ENCODE results near the gene GNG10.
"Not testable (repeated sequence)": the region's sequence is repeated elsewhere in the genome, so short reads cannot be mapped to it uniquely, and the experiment has no call there.

The GNG10 gene

DNA sequence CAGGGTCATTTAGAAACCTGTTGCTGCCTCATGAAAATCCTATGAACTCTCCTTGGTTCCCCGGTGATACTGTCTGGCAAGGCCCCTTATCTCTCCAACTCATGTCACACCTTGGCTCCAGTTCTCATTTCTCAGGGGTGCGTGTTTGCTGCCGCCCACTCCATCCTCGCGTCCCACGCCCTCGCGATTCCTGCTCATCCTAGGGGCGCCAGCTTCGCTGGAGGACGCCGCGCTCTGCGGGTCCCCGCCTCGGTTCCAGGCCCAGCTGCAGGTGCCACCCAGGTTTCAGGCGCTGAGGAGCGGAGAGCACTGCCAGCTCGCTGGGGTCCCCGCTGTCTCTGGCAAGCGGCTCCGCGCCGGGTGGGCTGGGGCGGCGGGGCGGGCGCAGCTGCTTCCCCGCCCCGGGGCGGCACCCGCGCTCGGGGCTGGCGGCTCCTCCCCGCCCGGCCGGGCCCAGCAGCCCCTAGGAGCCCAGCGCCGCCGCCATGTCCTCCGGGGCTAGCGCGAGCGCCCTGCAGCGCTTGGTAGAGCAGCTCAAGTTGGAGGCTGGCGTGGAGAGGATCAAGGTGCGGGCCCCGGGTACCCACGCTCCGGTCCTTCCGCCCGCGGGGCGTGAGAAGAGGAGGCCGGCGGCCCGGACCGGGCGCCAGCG, at the start of gene GNG10:
TSS of gene GNG10 (plus strand) at position 456 of the 652 bp plus-strand sequence. CDS start at position 486, 30 bp downstream.
- DNase-seq: peak; percentile 62

DNA sequence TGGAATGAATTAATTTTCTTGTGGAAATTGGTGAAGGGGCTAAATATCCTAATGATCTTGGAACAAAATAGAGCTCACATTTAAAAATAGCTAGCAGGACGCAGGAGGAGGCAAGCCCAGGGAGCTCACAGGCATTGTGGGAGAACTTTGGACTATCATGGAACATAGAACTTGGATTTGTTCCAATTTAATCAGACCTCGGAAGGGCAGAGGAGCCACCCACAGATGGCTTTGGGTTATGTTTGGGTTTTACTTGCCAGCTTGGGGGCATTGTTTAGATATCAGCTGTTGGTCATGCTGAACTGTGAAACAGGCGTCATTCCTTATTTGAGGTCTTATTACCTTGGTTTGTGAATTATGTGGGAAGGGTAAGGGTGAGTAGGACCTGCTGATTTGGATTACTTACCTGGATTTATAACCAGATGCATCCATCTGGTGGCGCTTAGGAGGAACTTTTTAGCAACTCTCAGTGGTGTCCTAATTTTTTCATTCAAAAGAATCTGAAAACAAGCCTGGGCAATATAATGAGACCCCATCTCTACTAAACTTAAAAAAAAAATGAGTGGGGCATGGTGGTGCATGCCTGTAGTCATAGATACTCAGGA, 47.9 kb upstream of the GNG10 start:
- no peak for DNase-seq

DNA sequence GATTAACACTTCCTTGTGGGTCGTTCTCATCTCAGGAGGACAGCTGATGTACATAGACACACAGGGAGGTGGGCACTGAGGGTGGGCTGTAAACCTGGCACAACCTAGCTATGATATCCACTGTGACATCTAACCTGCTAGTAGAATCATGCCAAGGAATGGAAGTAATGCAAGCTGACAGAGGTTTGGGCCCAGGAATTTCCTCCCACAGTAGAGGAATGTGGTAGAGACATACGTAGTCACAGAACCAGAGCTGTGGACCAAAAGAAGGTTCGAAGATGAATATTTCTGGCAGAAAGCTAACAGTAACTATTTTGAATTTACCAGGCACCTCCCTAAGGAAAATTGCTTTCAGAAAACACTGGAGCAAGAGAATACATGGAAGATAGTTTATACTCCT, 45.5 kb upstream of the GNG10 start:
- DNase-seq: no peak

DNA sequence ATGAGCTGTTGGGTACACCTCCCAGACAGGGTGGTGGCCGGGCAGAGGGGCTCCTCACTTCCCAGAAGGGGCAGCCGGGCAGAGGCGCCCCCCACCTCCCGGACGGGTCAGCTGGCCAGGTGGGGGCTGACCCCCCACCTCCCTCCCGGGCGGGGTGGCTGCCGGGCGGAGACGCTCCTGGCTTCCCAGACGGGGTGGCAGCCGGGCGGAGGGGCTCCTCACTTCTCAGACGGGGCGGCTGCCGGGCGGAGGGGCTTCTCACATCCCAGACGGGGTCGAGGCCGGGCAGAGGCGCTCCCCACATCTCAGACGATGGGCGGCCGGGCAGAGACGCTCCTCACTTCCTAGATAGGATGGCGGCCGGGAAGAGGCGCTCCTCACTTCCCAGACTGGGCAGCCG, 44.1 kb upstream of the GNG10 start:
- not testable (repeated sequence) for DNase-seq

DNA sequence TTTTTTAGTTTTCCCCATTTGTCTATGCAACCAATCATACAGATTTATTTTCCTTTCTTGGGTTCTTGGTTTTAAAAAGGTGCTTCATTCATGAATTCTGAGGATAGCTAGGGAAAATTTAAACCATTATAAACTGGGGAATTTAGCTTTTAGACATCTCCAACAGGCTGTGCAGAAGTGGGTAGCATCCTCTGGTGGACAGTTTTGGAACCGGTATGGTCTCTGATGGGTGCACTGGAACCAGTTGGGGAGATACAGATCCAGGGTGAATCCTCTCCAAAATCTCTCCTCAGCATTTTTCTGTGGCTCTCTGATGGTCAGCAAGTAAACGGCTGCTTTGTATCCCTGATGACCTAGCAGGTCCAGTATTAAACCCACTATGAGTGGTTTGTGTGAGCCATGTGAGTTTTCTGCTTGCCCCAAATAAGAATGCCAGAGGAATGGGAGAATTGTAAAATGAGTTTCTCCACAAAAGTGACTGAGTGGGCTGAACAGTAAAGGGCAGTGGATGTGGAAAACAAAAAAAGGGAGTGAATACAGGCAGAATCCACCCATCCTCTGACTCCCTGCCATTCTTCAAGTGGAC, 39.4 kb upstream of the GNG10 start:
- DNase-seq: no peak

DNA sequence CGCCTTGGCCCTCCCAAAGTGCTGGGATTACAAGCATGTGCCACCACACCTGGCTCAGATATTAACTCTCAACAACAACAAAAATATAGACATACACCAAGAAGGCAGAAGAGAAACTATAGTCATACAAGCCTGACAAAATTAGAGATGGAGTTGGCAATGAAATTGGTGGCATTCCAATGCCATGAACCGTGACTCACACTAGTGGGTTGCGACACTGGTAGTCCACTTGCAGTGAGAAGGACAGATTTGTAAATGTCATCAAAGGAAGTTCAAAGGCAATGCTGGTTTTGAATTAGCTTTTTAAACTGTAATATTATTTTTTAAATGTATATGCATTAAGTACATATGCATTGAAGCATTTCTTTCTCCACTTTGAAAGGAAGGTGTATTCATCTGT, 38.8 kb upstream of the GNG10 start:
- DNase-seq: no peak

DNA sequence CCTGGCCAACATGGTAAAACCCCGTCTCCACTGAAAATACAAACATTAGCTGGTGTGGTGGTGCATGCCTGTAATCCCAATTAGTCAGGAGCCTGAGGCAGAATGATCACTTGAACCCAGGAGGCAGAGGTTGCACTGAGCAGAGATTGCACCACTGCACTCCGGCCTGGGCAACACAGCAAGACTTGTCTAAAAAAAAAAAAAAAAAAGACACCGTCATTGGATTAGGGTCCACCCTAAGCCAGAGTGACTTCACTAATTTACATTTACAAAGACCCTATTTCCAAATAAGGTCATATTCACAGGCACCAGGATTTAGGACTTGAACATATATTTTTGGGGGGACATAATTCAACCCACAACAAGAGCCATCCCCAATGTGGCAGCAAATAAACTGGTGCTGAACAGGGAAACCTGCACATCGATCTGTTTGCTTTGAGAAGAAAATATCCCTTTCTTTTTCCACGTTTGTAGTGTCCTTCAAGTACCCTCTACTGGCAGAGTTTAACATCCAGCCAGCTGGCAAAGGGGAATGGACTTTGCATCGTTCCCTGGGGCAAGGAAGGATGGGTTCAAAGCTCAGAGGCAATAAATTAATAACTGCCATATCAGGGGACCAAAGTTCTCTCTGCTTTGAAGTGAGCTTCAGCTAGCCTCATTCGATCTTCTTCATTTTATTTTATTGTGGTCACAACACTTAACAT, 34.0 kb upstream of the GNG10 start:
- no peak for DNase-seq

DNA sequence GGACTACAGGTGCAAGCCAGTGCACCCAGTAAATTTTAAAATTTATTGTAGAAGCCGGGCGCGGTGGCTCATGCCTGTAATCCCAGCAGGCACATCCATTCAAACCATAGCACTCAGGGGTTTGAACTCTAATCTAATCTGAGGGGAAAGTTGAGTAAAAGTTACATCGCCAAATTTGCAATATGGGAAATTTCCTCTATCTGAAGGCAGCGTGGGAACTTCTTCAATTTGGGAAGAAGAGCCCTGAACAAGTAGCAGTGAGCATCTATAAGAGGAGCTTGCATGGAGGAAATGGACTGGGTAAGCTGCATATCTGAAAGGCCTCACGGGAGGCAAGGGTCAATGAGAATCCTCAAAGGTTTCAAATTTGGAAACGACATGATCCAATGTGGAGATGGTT, 33.0 kb upstream of the GNG10 start:
- DNase-seq: no peak

DNA sequence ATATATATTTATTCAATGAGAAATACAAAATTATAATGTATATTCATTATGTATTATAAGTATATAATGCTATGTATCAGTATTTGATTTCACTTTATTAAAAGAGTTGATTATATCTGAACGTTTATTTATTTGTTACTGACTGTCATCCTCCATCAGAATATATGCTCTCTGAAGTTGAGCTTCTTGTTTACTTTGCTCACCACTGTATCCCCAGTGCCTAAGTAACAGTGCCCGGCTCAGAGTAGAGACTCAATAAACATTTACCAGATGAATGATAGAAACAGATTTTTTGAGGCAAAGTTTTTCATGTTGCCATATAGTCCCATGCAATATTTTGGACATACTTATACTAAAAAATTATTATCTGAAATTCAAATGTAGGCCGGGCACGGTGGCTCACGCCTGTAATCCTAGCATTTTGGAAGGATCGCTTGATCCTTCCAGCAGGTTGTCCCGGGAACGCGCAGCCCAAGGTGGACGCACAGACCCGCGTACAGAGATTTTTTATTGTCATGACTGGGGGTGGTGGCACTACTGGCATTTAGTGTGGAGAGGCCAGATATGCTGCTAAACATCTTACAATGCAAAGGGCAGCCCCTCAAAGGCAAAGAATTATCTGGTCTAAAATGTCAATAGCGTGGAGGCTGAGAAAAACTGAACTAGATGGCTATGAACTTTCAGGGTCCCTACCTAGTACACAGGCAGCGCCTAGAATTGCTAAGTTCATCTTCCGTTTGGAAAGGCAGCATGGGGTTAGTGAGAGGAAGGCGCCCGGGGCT, 31.0 kb upstream of the GNG10 start:
- no peak for DNase-seq

DNA sequence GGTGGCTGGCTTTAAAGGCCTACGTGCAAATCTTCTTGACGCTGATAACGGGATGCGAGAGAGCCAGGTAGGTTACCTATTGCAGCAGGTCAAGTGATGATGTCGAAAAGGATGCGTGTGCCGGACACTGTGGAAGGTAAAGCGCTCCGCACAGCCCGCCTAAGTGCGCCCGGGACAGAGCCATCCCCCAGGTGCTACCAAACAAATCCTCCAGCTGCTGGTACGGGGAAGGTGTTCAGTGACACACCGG, 30.5 kb upstream of the GNG10 start:
- DNase-seq: no peak

DNA sequence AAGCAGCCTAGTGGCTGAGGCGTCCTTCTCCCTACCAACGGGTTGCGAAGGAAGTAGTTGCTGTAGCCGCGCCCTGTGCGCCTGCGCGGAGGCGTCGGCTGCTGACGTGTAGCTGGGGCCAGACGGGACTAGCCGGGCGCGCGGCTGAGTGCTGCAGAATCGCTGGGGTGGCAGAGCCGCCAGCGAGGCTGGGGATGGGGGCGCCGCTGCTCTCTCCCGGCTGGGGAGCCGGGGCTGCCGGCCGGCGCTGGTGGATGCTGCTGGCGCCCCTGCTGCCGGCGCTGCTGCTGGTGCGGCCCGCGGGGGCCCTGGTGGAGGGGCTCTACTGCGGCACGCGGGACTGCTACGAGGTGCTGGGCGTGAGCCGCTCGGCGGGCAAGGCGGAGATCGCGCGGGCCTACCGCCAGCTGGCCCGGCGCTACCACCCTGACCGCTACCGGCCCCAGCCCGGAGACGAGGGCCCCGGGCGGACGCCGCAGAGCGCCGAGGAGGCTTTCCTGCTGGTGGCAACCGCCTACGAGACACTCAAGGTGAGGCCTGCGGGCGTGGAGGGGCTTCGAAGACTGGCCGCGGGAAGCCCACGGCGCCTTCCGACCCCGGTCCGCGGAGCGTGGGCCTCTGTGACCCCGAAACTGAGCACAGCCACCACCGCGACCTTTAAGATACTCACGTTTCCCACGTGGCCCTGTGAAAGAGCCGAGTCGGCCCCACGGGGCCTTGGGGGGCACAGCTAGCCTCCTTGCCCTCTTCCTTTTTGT, 30.0 kb upstream of the GNG10 start, which contains the start of gene DNAJC25:
TSS of gene DNAJC25 (plus strand) at position 121 of the 758 bp plus-strand sequence. CDS start at position 195, 74 bp downstream.
- peak; percentile 95 for DNase-seq

DNA sequence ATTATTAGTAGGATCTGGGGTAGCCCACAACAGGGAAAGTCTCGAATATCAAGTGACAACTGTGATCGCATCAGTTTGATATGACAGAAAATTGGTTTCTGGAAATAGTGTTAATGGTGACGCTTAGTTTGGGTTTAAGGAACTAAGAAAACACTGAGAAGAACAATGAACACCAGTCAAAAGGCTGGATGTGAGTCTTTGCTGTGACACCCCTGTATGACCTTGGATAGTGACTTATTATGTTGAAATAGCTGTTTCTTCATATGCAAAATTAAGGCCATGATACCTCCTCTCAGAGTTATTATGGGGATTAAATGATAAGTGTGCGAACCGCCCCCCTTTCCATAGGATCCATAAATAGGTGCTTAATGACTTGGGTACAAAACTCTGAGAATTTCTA, 29.3 kb upstream of the GNG10 start:
- no peak for DNase-seq

DNA sequence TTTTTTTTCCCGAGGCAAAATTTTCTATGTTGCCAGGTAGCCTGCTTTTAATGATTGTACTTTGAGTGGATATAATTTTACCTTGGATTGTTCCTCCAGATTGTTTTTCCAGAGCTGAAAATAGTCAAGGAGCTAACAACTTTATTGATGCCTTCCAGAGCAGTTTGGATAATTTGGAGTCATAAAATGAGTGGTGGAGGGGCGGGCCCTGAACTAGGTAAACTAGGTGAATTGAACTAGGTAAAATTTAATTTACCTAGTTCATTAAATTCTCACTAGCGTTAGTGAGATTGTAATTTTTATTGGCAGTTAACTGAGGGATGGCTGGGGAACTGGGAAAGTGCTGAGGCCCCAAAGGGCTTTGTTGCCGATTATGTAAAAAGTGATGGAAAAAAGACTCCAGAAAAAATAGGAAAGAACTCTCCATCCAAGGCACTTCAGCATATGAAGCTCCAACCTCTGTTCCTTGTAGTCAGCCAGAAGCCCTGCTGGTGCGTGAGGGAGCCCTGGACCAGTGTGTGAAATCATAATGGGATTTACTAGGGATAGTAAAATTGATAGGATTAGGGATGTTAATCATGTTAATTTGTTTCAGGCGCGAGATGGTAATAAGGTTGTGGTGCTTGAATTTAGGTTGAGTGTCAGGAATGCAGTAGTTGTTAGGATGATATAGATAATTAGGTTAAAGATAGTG, 28.6 kb upstream of the GNG10 start:
- no peak for DNase-seq

DNA sequence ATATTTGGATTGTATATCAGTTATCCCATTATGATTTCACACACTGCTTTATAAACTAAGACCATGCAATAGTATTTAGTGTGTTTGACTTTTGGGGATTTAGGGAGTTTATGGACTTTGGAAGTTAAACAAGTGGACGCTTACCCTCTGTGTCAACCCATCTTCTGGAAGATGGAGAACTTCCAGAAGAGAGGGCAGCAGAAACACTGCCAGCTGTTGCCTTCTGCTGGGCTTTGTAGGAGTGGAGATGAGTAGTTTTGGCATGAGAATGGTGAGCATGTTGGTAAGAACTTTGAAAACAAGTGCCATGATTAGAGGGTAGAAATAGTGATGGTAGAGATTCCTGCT, 28.0 kb upstream of the GNG10 start:
- DNase-seq: no peak

DNA sequence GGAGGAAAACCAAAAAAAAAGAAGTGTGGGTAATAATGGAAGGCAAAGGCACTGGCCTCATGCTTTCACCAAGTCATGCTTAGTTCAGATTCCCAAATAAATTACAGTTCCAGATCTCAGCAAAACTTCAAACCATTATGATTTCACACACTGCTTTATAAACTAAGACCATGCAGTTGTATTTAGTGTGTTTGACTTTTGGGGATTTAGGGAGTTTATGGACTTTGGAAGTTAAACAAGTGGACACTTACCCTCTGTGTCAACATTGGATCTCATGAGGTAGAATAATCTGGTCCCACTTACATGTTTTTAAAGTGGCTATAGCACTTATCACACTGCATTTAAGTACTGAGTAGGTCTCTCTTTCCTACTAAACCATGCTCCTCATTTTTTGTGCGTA, 26.5 kb upstream of the GNG10 start:
- no peak for DNase-seq

DNA sequence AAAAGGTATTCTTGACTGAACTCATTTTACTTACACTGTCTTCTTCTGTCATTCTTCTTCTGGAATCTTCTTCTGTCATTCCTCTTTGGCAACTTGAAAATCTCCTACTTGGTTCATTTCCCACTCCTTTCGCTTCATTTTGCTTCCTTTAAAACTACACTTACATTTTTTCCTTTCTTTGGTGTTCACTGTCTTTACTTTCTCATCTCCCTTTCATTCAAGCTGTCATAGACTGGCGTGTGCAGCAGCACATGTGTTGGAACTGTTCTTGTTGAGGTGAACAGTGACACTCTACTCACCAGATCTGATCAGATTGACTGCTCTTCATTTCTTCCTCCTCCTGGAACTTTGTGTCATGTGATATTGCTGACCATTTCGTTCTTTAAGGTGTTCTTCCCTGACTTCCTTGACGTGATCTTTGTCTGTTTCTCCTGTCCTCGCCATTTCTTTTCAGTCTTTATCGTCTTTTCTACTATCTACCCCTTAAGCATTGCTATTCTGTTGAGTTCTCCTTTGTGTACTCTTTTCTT, 23.9 kb upstream of the GNG10 start:
- DNase-seq: no peak

DNA sequence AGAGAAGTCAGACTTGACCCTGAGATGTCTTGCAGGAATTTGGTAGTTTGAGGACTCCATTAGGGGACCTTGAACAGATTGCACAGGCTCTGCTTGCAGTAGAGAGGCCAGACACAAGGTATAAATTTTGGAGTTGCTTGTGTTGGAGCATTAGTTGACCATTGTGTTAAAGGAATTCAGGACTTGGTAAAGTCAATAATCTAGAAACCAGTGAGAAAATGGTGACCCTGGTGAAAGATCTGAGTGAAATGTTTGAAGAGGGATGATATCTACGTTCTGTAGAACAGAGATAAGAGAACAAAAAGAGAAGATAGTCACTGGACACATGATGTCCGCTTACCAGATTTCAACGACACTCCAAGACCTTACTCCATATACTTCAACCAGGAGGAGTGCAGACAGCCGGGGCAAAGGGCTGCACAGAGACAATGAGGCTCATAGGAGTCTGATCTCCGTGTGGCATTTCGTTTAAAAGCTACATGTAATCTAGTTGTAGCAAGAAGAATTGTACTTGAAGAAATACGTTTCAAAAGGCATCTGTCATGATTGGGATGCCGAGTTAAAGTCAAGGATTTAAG, 17.1 kb upstream of the GNG10 start:
- DNase-seq: no peak

DNA sequence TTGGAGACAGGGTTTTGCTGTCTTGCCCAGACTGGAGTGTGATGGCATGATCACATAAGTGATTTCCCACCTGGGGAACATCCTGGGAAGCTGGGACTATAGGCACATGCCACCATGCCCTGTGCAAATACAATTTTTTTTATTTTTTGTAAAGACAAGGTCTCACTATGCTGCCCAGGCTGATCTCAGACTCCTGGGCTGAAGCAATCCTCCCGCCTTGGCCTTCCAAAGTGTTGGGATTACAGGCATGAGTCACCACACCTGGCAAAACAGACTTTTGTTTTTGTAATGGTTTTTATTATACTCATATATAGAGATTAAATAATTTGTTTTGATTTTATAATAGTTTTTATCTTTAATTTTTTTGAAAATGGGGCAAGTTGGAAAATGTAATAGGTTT, 15.6 kb upstream of the GNG10 start:
- no peak for DNase-seq

DNA sequence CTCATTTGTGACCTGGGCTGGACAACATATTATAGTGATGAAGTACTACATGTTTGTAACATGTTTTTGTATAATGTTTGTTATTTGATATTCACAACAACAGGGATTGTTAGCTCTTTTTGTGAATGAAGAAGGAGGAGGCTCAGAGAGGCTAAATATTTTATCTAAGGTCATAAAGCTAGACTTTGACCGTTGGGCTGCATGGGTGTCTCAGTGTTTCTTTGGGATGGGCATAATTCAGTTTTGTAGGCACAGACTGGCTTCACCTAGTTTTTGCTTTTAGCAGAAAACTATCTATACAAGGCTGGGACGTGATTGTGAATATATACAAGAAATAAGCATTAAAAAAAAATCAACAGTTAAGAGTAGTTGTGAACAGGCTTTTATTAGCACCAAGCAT, 15.0 kb upstream of the GNG10 start:
- DNase-seq: no peak

DNA sequence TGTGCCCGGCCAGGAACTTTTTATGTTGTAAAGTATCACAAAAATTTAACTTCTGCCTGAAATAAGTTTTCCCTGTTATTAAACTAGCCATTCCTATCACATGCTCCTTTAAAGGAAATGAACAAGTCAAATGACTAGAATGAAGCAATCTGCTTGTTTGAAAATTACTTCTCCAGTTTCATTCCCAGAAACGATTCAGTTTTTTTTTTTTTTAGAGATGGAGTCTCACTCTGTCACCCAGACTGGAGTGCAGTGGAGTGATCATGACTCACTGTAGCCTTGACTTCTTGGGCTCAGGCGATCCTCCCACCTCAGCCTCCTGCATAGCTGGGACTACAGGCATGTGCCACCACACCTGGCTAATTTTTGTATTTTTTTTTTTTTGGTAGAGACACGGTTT, 13.3 kb upstream of the GNG10 start:
- no peak for DNase-seq

DNA sequence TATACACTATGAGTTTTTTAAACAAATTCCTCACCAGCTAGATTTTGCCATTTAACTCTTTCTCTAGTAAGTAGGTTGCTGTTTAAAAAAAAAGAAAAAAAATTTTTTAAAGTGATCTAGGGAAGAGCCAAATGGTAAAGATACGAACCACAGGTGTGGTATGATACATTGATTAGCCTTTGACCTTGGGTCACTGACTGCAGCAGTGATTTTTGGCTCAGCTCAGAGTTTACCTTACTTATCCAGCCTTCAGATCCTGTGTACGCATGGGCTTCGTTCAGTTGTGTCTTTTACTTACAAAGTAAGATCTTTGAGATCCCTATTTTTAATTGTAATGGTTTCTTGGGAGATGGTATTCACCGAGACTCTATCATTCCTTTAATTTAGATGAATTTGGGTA, 12.4 kb upstream of the GNG10 start:
- DNase-seq: no peak

DNA sequence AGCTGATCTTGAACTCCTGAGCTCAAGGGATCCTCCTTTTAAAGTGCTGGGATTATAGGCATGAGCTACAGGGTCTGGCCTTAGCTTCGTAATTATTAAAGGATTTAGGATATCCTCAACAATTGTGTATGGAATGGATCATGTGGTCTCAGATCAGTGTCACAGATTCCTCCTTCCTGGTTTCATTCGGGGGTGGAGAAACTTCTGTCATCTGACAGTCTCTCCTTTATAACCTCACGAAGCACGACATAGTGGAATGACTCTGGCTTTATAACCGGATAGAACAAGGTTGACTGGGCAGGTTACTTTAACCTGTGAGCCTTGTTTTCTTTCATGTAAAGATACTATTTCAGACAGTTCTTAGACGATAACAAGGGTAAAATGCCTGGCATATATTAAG, 4.4 kb upstream of the GNG10 start:
- DNase-seq: no peak
